Stimulated activated CD4-positive, alpha-beta T cell treated with anti-CD3 and anti-CD28 coated beads, Interleukin-1b, Interleukin-23, amount 100 ng/mL, for 4 hours (primary cell): ENCODE data around the gene BRIP1.
"Not testable (repeated sequence)": the region's sequence is repeated elsewhere in the genome, so short reads cannot be mapped to it uniquely, and the experiment has no call there.

Experiments used
- DNase-seq, 2 donors: peaks; one replicate each; pipeline ENCODE4 v3.0.0-alpha.2; 2020; ENCODE audit warnings: low read depth in 2 of 2

Gene BRIP1

GRCh38 chr17:61828694-61829093 lies 34.6 kb downstream of the BRIP1 start:
- no peak for DNase-seq

- DNase-seq, result no peak
These were observed 35.5 kb downstream of the BRIP1 start for GRCh38 chr17:61827649-61828395.

- not testable (repeated sequence) for DNase-seq
These were observed 36.5 kb downstream of the BRIP1 start for GRCh38 chr17:61826866-61827265.

GRCh38 chr17:61826198-61826597 lies 37.1 kb downstream of the BRIP1 start:
- not testable (repeated sequence) for DNase-seq

GRCh38 chr17:61825448-61826137 lies 37.7 kb downstream of the BRIP1 start:
- DNase-seq, result no peak

- DNase-seq, result no peak
These were observed 40.7 kb downstream of the BRIP1 start for GRCh38 chr17:61822326-61823285.

- DNase-seq, result no peak
These were observed 41.7 kb downstream of the BRIP1 start for GRCh38 chr17:61821655-61822054.

GRCh38 chr17:61819265-61819664 lies 44.1 kb downstream of the BRIP1 start:
- not testable (repeated sequence) for DNase-seq

- DNase-seq, result no peak
These were observed 45.1 kb downstream of the BRIP1 start for GRCh38 chr17:61818225-61818624.

- no peak for DNase-seq
These were observed 45.9 kb downstream of the BRIP1 start for GRCh38 chr17:61817452-61817851.

GRCh38 chr17:61816538-61816937 lies 46.8 kb downstream of the BRIP1 start:
- DNase-seq, result no peak

- DNase-seq, result no peak
These were observed 47.3 kb downstream of the BRIP1 start for GRCh38 chr17:61815863-61816503.

GRCh38 chr17:61814485-61814884 lies 48.8 kb downstream of the BRIP1 start:
- no peak for DNase-seq

GRCh38 chr17:61813211-61813610 lies 50.1 kb downstream of the BRIP1 start:
- no peak for DNase-seq

- no peak for DNase-seq
These were observed 50.6 kb downstream of the BRIP1 start for GRCh38 chr17:61812747-61813146.

GRCh38 chr17:61809816-61810392 lies 53.4 kb downstream of the BRIP1 start:
- no peak for DNase-seq

- no peak for DNase-seq
These were observed 54.9 kb downstream of the BRIP1 start for GRCh38 chr17:61808442-61808841.

- DNase-seq, result no peak
These were observed 56.4 kb downstream of the BRIP1 start for GRCh38 chr17:61806936-61807335.

- no peak for DNase-seq
These were observed 57.1 kb downstream of the BRIP1 start for GRCh38 chr17:61806081-61806828.

GRCh38 chr17:61805399-61805798 lies 57.9 kb downstream of the BRIP1 start:
- DNase-seq, result no peak

GRCh38 chr17:61803796-61804195 lies 59.5 kb downstream of the BRIP1 start:
- no peak for DNase-seq
